ENCODE data around the gene FRYL. TPM values are rescaled to one million over a fixed set of nuclear protein-coding genes. Genes with fewer than 3 reads are reported as not detected.

The FRYL gene
- total and polyA plus RNA-seq, 11 donors = 12.3 to 61.3 (median 34.4) TPM

GRCh38 chr4:48470570-48470969 lies 309.5 kb downstream of the FRYL start:
- DNase-seq (no peak), ATAC-seq (no peak)
- H3K36me3 ChIP-seq = no peaks in the 10 kb centered on the region
- H3K9me3 ChIP-seq = no peaks in the 10 kb centered on the region
- intact Hi-C loops (cut with DNase I) = no loop called here
- 43 to 51% (median 44%) methylated on average over 2 of the region's 2 CpGs for WGBS, 4 donors
- no peaks in the 10 kb centered on the region for H3K27me3 ChIP-seq
- no peak overlapping the region for H3K4me3 ChIP-seq
- H3K4me1 ChIP-seq = no peaks in the 10 kb centered on the region
- no peak overlapping the region for H3K27ac ChIP-seq
- TF ChIP-seq POLR2A (IDR thresholded peaks at IDR 0.05) = no peak
- TF ChIP-seq, protein P1, sequence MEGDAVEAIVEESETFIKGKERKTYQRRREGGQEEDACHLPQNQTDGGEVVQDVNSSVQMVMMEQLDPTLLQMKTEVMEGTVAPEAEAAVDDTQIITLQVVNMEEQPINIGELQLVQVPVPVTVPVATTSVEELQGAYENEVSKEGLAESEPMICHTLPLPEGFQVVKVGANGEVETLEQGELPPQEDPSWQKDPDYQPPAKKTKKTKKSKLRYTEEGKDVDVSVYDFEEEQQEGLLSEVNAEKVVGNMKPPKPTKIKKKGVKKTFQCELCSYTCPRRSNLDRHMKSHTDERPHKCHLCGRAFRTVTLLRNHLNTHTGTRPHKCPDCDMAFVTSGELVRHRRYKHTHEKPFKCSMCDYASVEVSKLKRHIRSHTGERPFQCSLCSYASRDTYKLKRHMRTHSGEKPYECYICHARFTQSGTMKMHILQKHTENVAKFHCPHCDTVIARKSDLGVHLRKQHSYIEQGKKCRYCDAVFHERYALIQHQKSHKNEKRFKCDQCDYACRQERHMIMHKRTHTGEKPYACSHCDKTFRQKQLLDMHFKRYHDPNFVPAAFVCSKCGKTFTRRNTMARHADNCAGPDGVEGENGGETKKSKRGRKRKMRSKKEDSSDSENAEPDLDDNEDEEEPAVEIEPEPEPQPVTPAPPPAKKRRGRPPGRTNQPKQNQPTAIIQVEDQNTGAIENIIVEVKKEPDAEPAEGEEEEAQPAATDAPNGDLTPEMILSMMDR (IDR thresholded peaks at IDR 0.05) = no peak

DNA sequence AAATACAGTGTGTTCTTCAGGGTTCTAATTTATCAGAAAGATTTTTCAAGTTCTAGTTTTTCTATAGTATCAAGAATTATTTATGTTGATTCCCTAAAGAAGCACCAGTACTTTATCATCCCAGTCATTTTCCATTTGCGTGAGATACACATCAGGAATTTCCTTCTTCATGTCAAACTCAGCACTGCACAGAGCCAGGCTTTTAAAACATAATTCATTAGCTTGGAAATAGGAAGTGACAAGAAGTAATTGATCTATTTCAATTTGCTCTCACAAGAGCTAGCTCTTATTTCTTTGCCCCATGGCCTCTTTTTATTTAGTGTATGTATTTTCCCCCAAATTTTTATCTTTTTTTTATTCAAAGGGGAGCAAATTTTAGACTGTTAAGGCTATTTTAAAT lies 309.9 kb downstream of the FRYL start:
- DNase-seq (no peak), ATAC-seq (no peak)
- Histone ChIP-seq H3K9me3 (no peaks in the 10 kb centered on the region), H3K4me3 (no peak overlapping the region), H3K36me3 (no peaks in the 10 kb centered on the region), H3K4me1 (no peaks in the 10 kb centered on the region), H3K27ac (no peak overlapping the region), H3K27me3 (no peaks in the 10 kb centered on the region)
- intact Hi-C loops (cut with DNase I) = no loop called here
- no peak for TF ChIP-seq POLR2A (IDR thresholded peaks at IDR 0.05)
- TF ChIP-seq, protein P1 (IDR thresholded peaks at IDR 0.05) = no peak
- WGBS, 4 donors = 65 to 89% (median 78%) methylated on average over 1 of the region's 1 CpG

GRCh38 chr4:48467891-48468290 lies 312.2 kb downstream of the FRYL start:
- Histone ChIP-seq H3K27ac (no peak overlapping the region), H3K27me3 (no peaks in the 10 kb centered on the region), H3K9me3 (peaks cover 0 to 7% (median 0%) of the 10 kb centered on the region in 12 donors), H3K4me3 (no peak overlapping the region), H3K36me3 (no peaks in the 10 kb centered on the region), H3K4me1 (no peaks in the 10 kb centered on the region)
- DNase-seq (no peak), ATAC-seq (no peak)
- intact Hi-C loops (cut with DNase I) = no loop called here
- WGBS, 4 donors = 61 to 74% (median 70%) methylated on average over 4 to 5 of the region's 5 CpGs
- TF ChIP-seq, protein P1 (IDR thresholded peaks at IDR 0.05) = no peak
- no peak for TF ChIP-seq POLR2A (IDR thresholded peaks at IDR 0.05)

DNA sequence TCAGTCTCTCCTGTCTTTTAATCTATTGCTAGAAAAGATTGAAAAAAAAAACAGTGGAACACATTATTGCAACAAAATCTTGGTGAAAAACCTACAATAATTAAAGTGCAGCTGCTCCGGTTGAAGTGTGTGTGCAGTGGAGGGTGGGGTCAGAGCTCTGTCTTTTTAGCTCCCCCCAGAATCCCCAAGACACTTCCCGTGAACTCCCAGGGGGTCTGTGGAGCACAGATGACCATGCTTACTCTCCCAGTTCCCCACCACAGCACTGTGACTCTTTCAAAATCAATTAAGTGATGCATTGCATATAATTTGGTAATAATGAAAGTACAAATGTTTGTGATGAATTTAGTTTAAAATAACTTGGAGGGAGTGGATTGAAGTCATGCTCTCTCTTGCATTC lies 312.6 kb downstream of the FRYL start:
- intact Hi-C loops (cut with DNase I) = no loop called here
- TF ChIP-seq POLR2A (IDR thresholded peaks at IDR 0.05) = no peak
- TF ChIP-seq, protein P1 (IDR thresholded peaks at IDR 0.05) = no peak
- Histone ChIP-seq H3K4me3 (no peak overlapping the region), H3K27me3 (no peaks in the 10 kb centered on the region), H3K9me3 (peaks cover 0 to 7% (median 0%) of the 10 kb centered on the region in 12 donors), H3K4me1 (no peaks in the 10 kb centered on the region), H3K36me3 (no peaks in the 10 kb centered on the region), H3K27ac (no peak overlapping the region)
- DNase-seq (peak in 1 of 5 donors; percentile 26), ATAC-seq (no peak)
- 51 to 64% (median 56%) methylated on average over 2 of the region's 2 CpGs for WGBS, 4 donors
